HCT116 (cell line): ENCODE measurements around the gene PHF13. TPM values are rescaled to one million over a fixed set of nuclear protein-coding genes. Genes with fewer than 3 reads are reported as not detected.

Experiments used
- ATAC-seq: fragments of 200-7000 bp; cut with Tn5 transposase; 2 replicates; pipeline ENCODE4 v1.9.1; 2020; ENCODE audit warnings: mild to moderate bottlenecking, moderate library complexity
- BruUV-seq: library from RNA; stranded (reverse); fragments of 400-500 nt; replicated peaks from 2 replicates; lab custom pipeline; 2021; lab: Mats Ljungman, UMichigan
- CTCF ChIA-PET: fragments of 300-600 bp; sonication (Branson Sonifier 250); formaldehyde crosslinking; loops from one replicate; lab custom pipeline; 2021; ENCODE audit warnings: antibody characterized with exemption; lab: Charles Lee
- POLR2A ChIA-PET: fragments of 300-600, 350-600 bp; sonication (Branson Sonifier 250); formaldehyde crosslinking; loops from one replicate; lab custom pipeline; 2021; ENCODE audit warnings: antibody characterized with exemption; lab: Charles Lee
- RAD21 ChIA-PET, 2 experiments: fragments of 300-600 bp; sonication (Branson Sonifier 250); formaldehyde crosslinking; loops; one replicate each; lab custom pipeline; 2023; ENCODE audit warnings: low total read pairs in 2 of 2; ENCODE audit not compliant: uncharacterized antibody in 2 of 2, unreplicated experiment in 2 of 2, low non-redundant PET in 1 of 2; lab: Charles Lee
- DNase-seq: peaks from one replicate; pipeline ENCODE4 v3.0.0-alpha.2; 2010; ENCODE audit warnings: low read depth, low spot score
- H2AFZ ChIP-seq: fragments of 200-600 bp; shearing (Covaris generic), sonication (generic); 2 replicates; pipeline ENCODE4 v1.6.1; 2017; ENCODE audit warnings: low read depth, mixed run types, mixed read lengths, antibody characterized with exemption, low read length; ENCODE audit not compliant: poor library complexity, severe bottlenecking
- H3K27ac ChIP-seq: 2 replicates; pipeline ENCODE4 v1.5.1; 2012; ENCODE audit warnings: low read depth, low read length
- H3K27me3 ChIP-seq: fragments of 200-600 bp; sonication (generic); 2 replicates; pipeline ENCODE4 v1.6.1; 2016; ENCODE audit warnings: mixed run types, low read length, mixed read lengths; ENCODE audit not compliant: insufficient read depth
- H3K36me3 ChIP-seq, 2 experiments: fragments of 200-500 bp in 1 of 2; fragments of 200-600 bp in 1 of 2; sonication (Bioruptor generic) in 1 of 2; sonication (generic) in 1 of 2; 2 replicates each; pipeline versions ENCODE4 v1.5.1 to v1.6.1; 2014 to 2016; ENCODE audit warnings: low read length in 2 of 2, inconsistent platforms in 1 of 2, mixed read lengths in 1 of 2, mixed run types in 1 of 2; ENCODE audit not compliant: insufficient read depth in 2 of 2, control insufficient read depth in 1 of 2
- H3K4me1 ChIP-seq, 2 experiments: fragments of 200-600 bp in 1 of 2; sonication (generic) in 1 of 2; 2 replicates each; pipeline versions ENCODE4 v1.5.1 to v1.6.1; 2012 to 2017; ENCODE audit warnings: low read length in 2 of 2, inconsistent platforms in 1 of 2, mild to moderate bottlenecking in 1 of 2, mixed read lengths in 1 of 2, mixed run types in 1 of 2, moderate library complexity in 1 of 2; ENCODE audit not compliant: insufficient read depth in 2 of 2, control insufficient read depth in 1 of 2
- H3K4me2 ChIP-seq: fragments of 200-600 bp; sonication (generic); 2 replicates; pipeline ENCODE4 v1.6.1; 2017; ENCODE audit warnings: mixed run types, low read length, mixed read lengths
- H3K4me3 ChIP-seq, 2 experiments: fragments of 200-600 bp in 1 of 2; sonication (generic) in 1 of 2; replicated peaks in 1 of 2; 2 replicates each; pipeline ENCODE4 v1.5.1; 2011 to 2016; ENCODE audit warnings: low read length in 2 of 2, control low read depth in 1 of 2, low read depth in 1 of 2, mild to moderate bottlenecking in 1 of 2, mixed read lengths in 1 of 2, mixed run types in 1 of 2
- H3K79me2 ChIP-seq: fragments of 200-600 bp; sonication (generic); 2 replicates; pipeline ENCODE4 v1.6.1; 2017; ENCODE audit warnings: mild to moderate bottlenecking, mixed run types, low read length, moderate library complexity, mixed read lengths; ENCODE audit not compliant: insufficient read depth
- H3K9ac ChIP-seq: fragments of 200-600 bp; sonication (generic); 2 replicates; pipeline ENCODE4 v1.6.1; 2016; ENCODE audit warnings: low read length, mixed read lengths
- H3K9me2 ChIP-seq: fragments of 200-600 bp; sonication (generic), shearing (Covaris generic); 2 replicates; pipeline ENCODE4 v1.6.1; 2017; ENCODE audit warnings: mixed run types, mild to moderate bottlenecking, moderate library complexity; ENCODE audit not compliant: insufficient read depth
- H3K9me3 ChIP-seq, 2 experiments: fragments of 200-500 bp in 1 of 2; fragments of 200-600 bp in 1 of 2; sonication (Bioruptor generic) in 1 of 2; sonication (generic) in 1 of 2; 2 replicates each; pipeline ENCODE4 v1.6.1; 2014 to 2017; ENCODE audit warnings: low read length in 2 of 2, mixed read lengths in 2 of 2, inconsistent platforms in 1 of 2, low read depth in 1 of 2, mild to moderate bottlenecking in 1 of 2, mixed run types in 1 of 2, moderate library complexity in 1 of 2; ENCODE audit not compliant: control insufficient read depth in 1 of 2, insufficient read depth in 1 of 2
- H4K20me1 ChIP-seq: fragments of 200-600 bp; sonication (generic), shearing (Covaris generic); 2 replicates; pipeline ENCODE4 v1.6.1; 2017; ENCODE audit warnings: mixed run types, mild to moderate bottlenecking, moderate library complexity; ENCODE audit not compliant: insufficient read depth
- CEBPB ChIP-seq: IDR thresholded peaks from 2 replicates; pipeline ENCODE4 v1.6.1; 2012; ENCODE audit warnings: low read depth
- CTCF ChIP-seq, 3 experiments: fragments of 200-600 bp in 1 of 3; sonication (generic) in 1 of 3; IDR thresholded peaks in 2 of 3; conservative IDR thresholded peaks in 1 of 3; 2 replicates each; pipeline ENCODE4 v1.5.1; 2012 to 2017; ENCODE audit warnings: low read depth in 2 of 3, low read length in 2 of 3, antibody characterized with exemption in 1 of 3, borderline replicate concordance in 1 of 3, control low read depth in 1 of 3, mild to moderate bottlenecking in 1 of 3, mixed read lengths in 1 of 3, mixed run types in 1 of 3, moderate library complexity in 1 of 3; ENCODE audit not compliant: insufficient read depth in 1 of 3
- EGR1 ChIP-seq: IDR thresholded peaks from 2 replicates; pipeline ENCODE4 v1.6.1; 2012; ENCODE audit warnings: low read depth
- ELF1 ChIP-seq: IDR thresholded peaks from 2 replicates; pipeline ENCODE4 v1.6.1; 2012; ENCODE audit warnings: low read depth, borderline replicate concordance
- EZH2 ChIP-seq: fragments of 200-600 bp; sonication (generic); IDR thresholded peaks from 2 replicates; pipeline ENCODE4 v1.6.1; 2017; ENCODE audit warnings: antibody characterized with exemption, mixed run types
- EZH2phosphoT487 ChIP-seq: fragments of 200-600 bp; IDR thresholded peaks from 2 replicates; pipeline ENCODE4 v1.6.1; 2018; ENCODE audit warnings: antibody characterized with exemption, borderline replicate concordance
- JUND ChIP-seq: IDR thresholded peaks from 2 replicates; pipeline ENCODE4 v1.6.1; 2012
- MAX ChIP-seq: IDR thresholded peaks from 2 replicates; pipeline ENCODE4 v1.6.1; 2012
- POLR2A ChIP-seq: IDR thresholded peaks from 2 replicates; pipeline ENCODE4 v1.7.0; 2011; ENCODE audit warnings: borderline replicate concordance; ENCODE audit not compliant: insufficient read depth, insufficient read length; ENCODE audit errors: extremely low read depth
- POLR2AphosphoS5 ChIP-seq: IDR thresholded peaks from 2 replicates; pipeline ENCODE4 v1.6.1; 2011; ENCODE audit warnings: mild to moderate bottlenecking, low read depth, low read length, moderate library complexity
- RAD21 ChIP-seq: IDR thresholded peaks from 2 replicates; pipeline ENCODE4 v1.6.1; 2012; ENCODE audit warnings: low read depth, mild to moderate bottlenecking
- SIN3A ChIP-seq: IDR thresholded peaks from 2 replicates; pipeline ENCODE4 v1.6.1; 2012; ENCODE audit warnings: low read depth
- YY1 ChIP-seq: IDR thresholded peaks from 2 replicates; pipeline ENCODE4 v1.6.1; 2011; ENCODE audit warnings: low read length, low read depth, moderate library complexity, mild to moderate bottlenecking; ENCODE audit not compliant: insufficient replicate concordance; ENCODE audit errors: extremely low read depth
- ZBTB33 ChIP-seq: IDR thresholded peaks from 2 replicates; pipeline ENCODE4 v1.6.1; 2011; ENCODE audit warnings: mild to moderate bottlenecking, low read length, moderate library complexity; ENCODE audit not compliant: insufficient replicate concordance; ENCODE audit errors: extremely low read depth
- intact Hi-C: fragments of 100-400 bp; cut with micrococcal nuclease; formaldehyde crosslinking; loops from 2 replicates; pipeline ENCODE4 v1.10.0; 2022
- total RNA-seq: library from RNA; stranded (reverse); gene quantifications from one replicate; pipeline ENCODE4 v1.2.1, GENCODE V29; 2021; ENCODE audit not compliant: unreplicated experiment
- TF ChIP-seq, protein P1 (sequence below): IDR thresholded peaks from 2 replicates; pipeline ENCODE4 v1.6.1; 2012
- TF ChIP-seq, protein P2 (sequence below): IDR thresholded peaks from 2 replicates; pipeline ENCODE4 v1.6.1; 2012; ENCODE audit warnings: low read depth

PHF13 gene
- total RNA-seq, 1 experiment from 2014 or later: 25.8 TPM

DNA sequence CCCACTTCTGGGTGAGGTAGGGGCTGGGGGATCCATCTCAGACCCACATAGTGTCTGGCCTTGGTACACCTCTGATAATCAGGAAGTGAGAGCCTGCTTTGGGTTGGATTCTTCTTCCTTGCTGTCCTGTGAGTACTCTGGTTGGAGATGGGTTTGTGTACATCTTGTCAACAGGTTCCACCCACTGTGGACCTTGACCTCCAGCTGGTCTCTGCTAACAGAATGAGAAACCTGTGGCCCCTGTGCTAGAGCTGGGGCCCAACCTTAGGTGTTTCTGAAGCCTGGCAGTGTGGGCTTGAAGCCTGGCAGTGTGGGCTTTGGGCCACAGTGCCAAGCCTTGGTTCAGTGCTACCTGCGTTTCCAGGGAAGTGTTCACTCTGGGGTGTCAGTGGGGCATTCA is 31.2 kb upstream of the PHF13 start:
- intact Hi-C loops: no loop called here
- no peak for TF ChIP-seq CEBPB
- no peak for TF ChIP-seq EZH2phosphoT487
- no peak for TF ChIP-seq RAD21
- no peak for TF ChIP-seq EGR1
- TF ChIP-seq JUND: no peak
- TF ChIP-seq, protein P1, sequence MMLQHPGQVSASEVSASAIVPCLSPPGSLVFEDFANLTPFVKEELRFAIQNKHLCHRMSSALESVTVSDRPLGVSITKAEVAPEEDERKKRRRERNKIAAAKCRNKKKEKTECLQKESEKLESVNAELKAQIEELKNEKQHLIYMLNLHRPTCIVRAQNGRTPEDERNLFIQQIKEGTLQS: no peak
- no peak for TF ChIP-seq POLR2A
- no peak for TF ChIP-seq POLR2AphosphoS5
- TF ChIP-seq ZBTB33: no peak
- TF ChIP-seq, protein P2, sequence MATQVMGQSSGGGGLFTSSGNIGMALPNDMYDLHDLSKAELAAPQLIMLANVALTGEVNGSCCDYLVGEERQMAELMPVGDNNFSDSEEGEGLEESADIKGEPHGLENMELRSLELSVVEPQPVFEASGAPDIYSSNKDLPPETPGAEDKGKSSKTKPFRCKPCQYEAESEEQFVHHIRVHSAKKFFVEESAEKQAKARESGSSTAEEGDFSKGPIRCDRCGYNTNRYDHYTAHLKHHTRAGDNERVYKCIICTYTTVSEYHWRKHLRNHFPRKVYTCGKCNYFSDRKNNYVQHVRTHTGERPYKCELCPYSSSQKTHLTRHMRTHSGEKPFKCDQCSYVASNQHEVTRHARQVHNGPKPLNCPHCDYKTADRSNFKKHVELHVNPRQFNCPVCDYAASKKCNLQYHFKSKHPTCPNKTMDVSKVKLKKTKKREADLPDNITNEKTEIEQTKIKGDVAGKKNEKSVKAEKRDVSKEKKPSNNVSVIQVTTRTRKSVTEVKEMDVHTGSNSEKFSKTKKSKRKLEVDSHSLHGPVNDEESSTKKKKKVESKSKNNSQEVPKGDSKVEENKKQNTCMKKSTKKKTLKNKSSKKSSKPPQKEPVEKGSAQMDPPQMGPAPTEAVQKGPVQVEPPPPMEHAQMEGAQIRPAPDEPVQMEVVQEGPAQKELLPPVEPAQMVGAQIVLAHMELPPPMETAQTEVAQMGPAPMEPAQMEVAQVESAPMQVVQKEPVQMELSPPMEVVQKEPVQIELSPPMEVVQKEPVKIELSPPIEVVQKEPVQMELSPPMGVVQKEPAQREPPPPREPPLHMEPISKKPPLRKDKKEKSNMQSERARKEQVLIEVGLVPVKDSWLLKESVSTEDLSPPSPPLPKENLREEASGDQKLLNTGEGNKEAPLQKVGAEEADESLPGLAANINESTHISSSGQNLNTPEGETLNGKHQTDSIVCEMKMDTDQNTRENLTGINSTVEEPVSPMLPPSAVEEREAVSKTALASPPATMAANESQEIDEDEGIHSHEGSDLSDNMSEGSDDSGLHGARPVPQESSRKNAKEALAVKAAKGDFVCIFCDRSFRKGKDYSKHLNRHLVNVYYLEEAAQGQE: no peak
- TF ChIP-seq MAX: no peak
- no peak for TF ChIP-seq YY1
- TF ChIP-seq CTCF (IDR thresholded peaks at IDR 0.05 in 2 of 3, conservative IDR thresholded peaks at IDR 0.05 in 1 of 3; ENCODE audit: borderline replicate concordance in 1 of 3, insufficient read depth in 1 of 3, low read depth in 2 of 3, low read length in 2 of 3): no peak
- TF ChIP-seq EZH2: no peak
- no peak for TF ChIP-seq SIN3A
- no peak for TF ChIP-seq ELF1
- ChIA-PET POLR2A (no interaction called here), RAD21 (no interaction called here), CTCF (no interaction called here)
- Histone ChIP-seq H3K4me1 (peaks cover 14 to 23% of the 10 kb centered on the region in 2 experiments), H3K9ac (no peak overlapping the region), H3K27ac (no peak overlapping the region), H3K4me3 (no peak overlapping the region), H3K79me2 (peaks cover 30% of the 10 kb centered on the region), H2AFZ (no peak overlapping the region), H4K20me1 (no peaks in the 10 kb centered on the region), H3K27me3 (no peaks in the 10 kb centered on the region), H3K9me3 (no peaks in the 10 kb centered on the region), H3K4me2 (no peak overlapping the region), H3K36me3 (peaks cover 0 to 3% of the 10 kb centered on the region in 2 experiments; a peak in 1 of 4 replicates), H3K9me2 (no peaks in the 10 kb centered on the region)
- DNase-seq: no peak
- BruUV-seq: no TSS peak
- no peak for ATAC-seq
